Kidney capillary endothelial cell (primary cell): ENCODE measurements around the gene OR2Z1.

Source experiments
- DNase-seq: peaks from one replicate; pipeline ENCODE4 v3.0.0-alpha.2; 2018; ENCODE audit warnings: low spot score

Gene OR2Z1, protein sequence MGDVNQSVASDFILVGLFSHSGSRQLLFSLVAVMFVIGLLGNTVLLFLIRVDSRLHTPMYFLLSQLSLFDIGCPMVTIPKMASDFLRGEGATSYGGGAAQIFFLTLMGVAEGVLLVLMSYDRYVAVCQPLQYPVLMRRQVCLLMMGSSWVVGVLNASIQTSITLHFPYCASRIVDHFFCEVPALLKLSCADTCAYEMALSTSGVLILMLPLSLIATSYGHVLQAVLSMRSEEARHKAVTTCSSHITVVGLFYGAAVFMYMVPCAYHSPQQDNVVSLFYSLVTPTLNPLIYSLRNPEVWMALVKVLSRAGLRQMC

DNA sequence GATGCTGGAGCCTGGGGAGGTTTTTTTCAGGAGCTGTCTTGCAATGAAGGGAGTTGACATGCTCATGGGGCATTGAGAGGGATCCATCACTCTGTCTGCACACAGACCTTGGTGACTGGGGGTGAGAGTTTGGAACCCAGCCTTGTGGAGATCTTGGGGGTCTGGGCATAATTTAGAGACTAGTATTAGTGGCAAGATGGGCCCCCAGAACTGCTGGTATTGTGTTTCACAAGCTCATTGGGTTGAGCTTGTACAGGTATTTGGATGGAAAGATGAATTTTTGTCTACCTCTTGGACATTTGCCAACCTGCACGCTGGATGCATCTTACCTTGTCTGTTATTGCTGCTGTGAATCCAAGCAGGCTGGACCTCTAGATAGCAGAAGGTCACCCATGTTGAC, at the start of gene OR2Z1:
OR2Z1 (plus strand) TSS at position 301 of the 400 bp plus-strand sequence. CDS start 9,395 bp downstream, outside the sequence.
- no peak for DNase-seq

DNA sequence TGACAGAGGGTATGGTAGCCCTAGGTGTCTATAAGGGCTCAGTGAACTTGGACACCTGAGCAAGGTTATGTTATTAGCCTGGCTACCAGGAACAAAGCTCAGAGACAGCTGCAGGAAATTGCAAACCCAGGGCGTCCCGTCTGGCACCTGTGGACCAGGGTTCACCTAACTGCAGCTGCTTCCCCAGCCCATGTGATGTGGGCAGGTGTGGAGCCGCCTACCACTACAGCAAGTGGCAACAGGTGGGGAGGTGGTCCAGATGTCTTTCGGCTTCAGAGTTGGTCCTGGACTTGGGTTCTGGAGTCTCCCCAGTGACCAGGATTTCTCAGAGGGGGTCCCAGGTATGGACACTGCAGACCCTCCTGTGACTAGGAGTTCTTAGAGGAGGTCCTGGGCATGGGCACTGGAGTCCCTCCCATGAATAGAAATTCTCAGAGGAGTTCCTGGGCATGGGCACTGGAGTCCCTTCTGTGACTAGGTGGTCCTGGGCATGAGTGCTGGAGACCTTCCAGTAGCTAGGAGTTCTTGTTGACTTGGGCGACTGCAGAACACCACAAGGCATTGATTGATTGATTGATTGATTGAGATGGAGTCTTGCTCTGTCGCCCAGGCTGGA, 48.0 kb upstream of the OR2Z1 start:
- no peak for DNase-seq

DNA sequence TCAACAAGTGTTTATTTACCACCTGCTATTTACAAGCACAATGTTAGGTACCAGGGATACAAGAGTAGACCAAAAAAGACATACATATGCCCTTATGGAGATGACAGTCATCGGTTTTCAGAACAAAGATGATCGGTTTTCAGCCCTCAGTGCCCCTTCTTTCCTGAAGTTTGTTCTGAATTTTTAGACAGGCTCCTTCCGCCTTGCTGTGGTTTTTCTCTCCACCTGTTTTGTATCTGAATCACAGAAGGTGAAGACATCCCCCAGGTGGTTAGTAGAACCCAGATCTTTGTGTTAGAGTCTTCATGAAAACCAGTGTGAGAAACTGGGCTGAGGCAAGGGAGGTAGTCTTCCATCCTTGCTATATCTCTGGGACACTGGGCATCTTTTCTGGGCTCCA, 46.4 kb upstream of the OR2Z1 start:
- no peak for DNase-seq

DNA sequence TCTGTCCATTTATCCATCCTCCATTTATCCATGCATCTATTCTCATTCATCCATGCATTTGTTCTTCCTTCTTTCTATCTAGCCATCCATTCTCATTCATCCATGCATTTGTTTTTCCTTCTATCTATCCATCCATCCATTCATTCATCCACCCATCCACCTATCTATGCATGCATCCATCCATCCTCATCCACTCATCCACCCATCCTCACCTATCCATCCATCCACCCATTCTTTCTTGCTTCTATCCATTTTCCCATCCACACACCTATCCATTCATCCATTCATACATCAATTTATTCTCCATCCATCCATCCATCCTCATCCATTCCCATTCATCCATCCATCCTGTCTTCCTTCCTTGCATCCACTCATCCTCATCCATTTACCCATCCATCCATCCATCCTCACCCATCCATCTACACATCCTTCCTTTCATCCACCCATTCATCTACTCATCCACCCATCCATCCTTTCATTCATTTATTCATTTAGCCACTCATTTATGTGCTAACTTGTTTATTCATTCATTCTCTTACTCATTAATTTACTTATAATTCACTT, 43.1 kb upstream of the OR2Z1 start:
- DNase-seq, result no peak

DNA sequence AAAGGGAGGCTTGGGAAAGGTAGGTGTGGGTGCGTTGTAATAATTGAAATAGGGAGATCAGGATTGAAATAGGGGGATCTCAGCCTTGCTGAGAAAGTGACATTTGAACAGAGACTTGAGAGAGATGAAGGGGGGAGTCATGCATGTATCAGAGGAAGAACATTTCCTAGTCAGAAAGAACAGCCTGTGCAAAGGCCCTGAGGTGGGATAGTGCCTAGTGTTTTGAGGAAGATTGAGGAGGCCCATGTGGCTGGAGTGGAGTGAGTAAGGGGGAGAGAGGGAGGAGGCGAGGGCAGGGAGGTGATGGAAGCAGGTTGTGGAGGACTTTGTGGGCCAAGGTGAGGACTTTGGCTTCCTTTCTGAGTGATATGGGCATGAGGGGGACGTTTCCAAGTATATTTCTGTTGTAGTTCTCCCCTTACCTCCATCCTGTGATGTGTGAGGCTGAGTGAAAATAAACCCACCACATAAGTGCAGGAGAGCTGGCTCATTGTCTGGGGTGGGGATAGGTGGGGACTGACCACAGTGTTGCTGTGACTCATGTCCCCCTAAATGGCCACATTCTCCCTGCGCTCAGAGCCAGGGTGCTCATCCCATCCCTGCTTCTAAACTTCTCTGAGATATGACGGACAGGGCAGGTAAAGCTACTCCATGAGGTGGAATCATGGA, 40.6 kb upstream of the OR2Z1 start:
- no peak for DNase-seq

DNA sequence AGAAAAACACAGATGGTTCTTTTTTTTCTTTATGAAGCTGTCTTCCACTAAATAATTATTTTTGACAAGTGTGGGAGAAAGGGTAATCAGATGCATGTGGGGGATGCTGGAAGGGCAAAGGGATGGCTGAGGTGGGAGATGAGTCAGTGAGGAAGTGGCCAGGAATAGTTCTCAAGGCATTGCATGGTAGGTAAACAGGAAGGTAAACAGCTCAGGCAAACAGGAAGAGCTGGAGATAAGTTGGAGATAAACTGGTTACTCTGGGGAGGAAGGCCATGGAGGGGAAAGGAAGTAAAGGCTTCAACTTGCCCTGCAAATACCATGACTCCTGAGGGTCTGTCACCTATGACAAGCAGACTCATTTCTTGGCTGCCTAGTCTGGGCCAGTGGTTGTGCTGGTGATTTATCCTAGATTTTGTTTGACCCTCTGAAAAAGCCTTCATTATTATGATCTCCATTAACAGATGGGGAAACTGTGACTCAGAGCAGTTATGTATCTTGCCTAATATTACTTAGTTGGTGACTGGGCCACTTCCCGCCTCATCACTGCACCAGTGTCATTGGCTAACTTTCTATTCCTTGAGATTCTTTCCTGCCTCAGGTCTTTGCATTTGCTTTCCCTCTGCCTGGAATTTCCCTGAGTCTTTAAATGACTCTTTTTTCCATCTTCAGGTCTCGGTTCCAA, 39.9 kb upstream of the OR2Z1 start:
- DNase-seq, result peak; percentile 97

DNA sequence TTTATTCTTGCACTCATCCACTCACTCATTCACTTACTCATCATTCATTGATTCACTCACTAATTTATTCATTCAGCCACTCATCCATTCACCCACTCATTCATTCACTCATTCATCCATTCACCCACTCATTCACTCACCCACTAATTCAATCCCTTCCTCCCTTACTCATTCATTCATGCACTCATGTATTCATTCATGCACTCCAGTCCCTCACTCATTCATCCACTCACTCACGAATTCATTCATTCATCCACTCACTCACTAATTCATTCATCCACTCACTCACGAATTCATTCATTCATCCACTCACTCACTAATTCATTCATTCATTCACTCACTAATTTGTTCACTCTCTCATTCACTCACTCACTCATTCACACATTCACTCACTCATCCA, 39.0 kb upstream of the OR2Z1 start:
- no peak for DNase-seq

DNA sequence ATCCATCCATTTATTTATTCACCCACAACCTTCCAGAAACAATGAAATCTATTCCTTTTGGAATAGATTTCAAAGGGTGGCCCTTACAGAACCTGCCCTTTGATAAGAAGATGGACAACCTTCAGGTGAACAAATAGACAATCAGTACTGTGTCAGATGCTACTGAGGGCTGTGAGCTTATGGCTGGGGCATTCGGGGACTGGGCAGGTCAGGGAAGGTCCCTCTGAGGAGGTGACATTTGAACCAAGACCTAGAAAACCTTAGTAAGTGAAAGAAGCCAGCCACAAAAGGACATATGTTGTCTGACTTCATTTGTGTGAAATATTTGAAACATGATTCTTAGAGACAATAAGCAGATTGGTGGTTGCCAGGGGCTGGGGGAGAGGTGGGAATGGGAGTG, 38.5 kb upstream of the OR2Z1 start:
- no peak for DNase-seq

DNA sequence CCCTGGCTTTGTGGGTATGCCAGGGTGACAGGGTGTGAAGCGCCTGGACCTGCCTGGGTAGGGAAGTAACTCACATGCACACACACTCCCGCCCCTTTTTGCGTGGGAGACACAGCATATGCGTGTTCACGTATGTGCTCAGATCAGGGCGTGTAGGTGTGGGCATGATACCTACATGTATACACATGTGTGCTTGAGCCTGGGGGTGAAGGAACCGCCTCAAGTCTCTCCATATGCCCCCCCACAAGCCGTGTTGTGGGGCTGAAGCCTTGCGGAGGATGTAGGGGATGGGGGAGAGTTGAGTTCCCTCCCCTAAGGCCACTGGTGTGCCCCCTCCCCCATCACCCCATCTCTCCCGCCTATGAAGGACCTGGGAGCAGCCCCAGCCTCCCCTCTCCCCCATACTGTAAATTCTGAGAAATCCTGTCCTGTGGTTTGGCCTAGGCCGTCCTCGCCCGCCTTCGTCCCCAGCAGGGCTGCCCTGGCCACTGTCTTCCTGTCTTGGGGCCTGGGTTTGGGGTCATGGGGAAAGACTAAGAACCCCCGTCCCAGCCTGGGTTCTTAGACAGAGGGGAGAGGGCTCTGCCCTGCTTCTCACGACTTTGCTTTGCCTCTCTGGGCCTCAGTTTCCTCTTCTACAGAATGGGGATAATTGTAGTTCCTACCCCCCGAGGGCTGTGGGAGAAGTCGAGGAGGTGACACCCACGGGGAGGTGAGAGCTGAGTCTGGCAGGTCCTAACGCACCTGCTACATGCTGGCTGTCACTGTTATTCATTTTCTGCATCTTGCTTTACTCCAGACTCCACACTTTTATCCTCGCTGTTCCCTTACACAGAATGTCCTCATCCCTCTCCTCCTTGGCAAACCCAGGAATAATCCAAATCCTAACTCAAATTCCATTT, 37.2 kb upstream of the OR2Z1 start:
- DNase-seq, result no peak

DNA sequence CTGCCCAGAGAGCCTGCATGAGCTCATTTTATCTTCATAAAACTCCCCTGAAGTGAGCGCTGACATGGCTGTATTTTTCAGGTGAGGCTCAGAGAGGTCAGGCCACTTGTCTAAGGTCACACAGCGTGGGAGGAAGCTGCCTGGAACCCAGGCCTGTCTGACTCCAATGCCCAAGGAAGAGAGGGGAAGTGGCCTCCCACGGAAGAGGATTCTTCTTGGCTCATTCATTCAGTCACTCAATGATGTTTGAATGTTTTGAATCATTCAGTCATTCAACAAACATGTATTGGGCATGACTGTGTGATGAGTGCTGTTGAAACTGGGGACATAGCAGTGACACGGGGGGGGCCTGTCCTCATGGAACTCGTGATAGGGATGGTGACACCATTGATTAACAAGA, 34.9 kb upstream of the OR2Z1 start:
- DNase-seq, result no peak

DNA sequence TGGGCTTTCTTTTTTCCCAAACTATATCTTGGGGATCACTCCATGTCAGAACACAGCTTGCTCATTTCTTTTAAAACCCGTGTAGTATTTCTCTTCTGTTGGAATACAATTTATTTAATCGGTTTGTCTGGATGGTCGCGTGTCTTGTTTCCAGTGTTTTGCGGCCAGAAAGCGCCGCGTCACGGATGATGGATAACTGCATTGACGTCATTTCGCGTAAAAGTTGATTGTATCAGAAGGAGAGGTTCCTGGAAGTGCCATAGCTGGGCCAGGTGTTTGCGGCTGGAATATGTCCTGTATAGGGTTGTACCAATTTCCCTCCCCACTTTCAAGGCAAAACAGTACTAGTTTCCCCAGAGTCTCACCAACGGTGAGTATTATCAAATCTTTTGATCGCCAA, 32.5 kb upstream of the OR2Z1 start:
- no peak for DNase-seq

DNA sequence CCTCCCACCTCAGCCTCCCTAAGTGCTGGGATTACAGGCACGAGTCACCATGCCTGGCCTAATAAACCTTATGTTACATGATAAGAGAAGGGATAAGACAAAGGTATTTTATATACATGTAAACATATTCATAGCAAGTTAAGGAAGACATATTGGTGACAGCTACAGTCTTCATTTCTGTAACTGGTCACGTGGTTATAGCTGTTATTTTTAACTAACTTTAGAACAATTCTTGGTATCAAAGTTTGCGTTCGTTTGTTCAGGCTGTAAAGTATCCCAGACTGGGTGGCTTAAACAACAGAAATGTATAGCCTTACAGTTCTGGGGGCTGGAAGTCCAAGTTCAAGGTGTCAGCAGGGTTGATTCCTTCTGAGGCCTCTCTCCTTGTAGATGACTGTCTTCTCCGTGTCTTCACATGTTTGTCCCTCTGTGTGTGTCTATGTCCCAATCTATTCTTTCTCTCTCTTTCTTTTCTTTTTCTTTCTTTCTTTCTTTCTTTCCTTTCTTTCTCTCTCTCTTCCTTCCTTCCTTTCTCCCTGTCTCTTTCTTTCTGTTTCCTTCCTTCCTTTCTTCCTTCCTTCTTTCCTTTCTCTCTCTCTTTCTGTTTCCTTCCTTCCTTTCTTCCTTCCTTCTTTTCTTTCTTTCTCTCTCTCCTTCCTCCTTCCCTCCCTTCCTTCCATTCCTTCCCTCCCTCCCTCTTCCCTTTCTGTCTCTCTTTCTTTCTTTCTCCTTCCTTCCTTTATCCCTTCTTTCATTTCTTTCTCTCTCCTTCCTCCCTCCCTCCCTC, 30.5 kb upstream of the OR2Z1 start:
- DNase-seq, result no peak

DNA sequence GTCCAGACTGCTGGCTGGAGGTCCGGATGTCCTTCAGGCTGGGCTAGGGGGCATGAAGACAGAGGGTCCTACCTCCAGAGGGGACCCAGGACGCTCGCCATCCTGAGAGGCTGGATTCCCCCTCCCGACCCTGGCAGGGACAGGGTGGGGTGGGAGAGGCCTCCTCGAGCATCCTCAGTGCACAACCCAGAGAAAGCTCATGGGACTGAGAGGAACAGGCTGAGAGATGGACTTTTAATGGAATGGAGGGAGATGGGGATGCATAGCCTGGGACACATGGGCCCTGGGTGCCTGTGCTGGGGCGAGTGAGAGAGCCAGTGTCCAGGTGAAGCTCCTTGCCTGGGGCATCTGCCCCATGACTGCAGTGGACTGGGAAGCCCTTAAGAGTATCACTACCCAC, 25.9 kb upstream of the OR2Z1 start:
- no peak for DNase-seq

DNA sequence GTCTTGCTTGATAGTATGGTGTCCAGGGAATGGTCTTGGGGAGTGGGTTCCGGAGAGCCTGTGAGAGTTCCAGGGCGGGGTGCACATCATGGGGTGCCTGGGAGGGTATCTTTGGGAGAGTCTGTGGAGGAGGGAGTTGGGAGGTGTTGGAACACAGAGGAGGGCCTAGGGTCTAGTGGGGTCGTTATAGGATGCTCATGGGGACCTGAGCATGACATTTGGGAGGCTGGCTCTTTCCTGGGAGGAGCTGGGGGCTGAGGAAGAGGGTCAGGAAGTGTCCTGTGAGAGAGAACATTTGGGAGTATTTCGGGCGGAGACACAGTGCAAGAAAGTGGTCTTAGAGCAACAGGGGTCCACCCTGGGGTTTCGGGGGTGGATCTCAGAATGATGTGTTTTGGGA, 25.5 kb upstream of the OR2Z1 start:
- DNase-seq, result no peak

DNA sequence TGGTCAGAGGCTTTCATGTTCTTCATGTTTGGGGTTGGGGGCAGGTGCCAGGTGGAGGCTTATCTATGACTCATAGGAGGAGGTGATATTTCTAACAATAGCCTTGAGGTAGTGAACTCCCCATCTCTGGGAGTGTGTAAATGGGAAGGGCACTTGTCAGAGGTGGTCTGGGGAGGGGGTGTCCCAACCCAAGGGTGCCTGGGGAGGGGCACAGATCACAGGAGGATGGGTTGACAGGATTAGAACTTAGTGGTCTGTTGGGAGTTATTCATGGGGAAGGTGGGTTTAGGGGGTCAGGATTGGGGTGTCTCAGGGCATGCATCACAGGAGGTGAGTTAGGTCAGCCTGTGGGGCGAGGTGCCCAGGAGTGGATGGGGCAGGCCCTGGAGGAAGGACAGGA, 24.4 kb upstream of the OR2Z1 start:
- DNase-seq, result no peak

DNA sequence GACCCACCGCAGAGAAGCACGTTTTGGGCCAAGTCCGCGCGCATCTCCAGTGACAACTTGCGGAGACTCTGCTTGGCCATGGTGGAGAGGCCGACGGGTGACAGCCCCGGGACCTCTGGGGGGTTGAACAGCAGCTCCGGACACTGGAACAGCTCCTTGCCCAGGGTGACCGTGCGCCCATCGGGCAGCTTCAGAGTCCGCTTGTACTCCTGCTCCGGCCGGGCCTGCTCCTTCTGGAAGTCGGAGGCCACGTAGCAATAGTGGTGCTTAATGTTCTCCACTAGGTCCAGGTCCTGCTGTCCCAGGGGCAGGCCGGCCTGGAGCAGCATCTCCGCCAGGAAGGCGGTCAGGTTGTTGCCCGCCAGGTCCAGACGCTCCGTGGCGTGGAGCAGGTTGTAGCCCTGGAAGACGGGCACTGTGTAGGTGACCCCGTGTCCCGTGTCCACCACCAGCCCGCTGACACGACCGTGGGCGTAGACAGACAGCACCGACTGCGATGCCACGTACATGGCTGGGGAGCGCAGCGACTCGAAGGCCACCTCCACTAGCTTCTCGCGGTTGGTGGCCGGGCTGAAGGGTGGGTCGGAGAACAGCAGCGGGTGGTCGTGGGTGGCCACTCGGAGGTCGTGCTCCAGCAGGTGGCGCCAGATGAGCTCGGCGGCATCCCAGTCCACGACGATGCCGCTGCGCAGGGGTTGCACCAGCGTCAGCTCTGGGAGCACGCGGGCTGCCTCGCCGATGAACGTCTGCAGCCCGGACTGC, 23.6 kb upstream of the OR2Z1 start:
- DNase-seq, result no peak

DNA sequence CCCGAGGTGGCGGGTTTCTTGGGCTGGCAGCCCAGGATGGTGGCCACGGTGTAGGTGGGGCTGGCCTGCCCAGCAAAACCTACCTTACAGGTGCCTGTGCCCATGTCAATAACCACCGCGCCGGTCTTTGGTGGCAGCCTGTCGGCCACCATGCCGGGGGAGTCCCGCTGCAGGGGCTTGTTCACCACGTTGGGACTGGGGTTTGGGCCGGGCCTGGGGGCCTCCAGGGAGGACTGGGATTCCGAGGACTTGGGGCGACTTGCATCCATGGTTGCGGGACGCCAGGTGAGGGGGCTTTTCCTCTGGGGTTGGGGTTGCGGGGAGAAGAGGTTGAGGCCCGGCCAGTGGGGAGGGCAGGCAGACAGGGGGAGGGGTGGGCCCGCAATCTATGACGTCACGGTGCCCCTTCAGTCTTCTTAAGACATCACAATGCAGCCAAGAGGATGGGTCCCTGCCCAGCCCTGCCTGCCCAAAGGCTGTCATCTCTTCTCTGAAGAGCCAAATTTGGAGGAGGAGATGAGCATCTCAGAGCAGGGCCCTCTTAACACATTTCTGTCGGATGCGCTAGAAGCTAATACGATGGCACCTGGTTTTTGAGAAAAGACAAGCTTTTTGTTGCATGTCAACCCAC, 22.9 kb upstream of the OR2Z1 start, which contains the start of gene ACTL9:
ACTL9 (minus strand) TSS at position 363 of the 631 bp plus-strand sequence; CDS start at position 269, 94 bp downstream.
- DNase-seq, result no peak

DNA sequence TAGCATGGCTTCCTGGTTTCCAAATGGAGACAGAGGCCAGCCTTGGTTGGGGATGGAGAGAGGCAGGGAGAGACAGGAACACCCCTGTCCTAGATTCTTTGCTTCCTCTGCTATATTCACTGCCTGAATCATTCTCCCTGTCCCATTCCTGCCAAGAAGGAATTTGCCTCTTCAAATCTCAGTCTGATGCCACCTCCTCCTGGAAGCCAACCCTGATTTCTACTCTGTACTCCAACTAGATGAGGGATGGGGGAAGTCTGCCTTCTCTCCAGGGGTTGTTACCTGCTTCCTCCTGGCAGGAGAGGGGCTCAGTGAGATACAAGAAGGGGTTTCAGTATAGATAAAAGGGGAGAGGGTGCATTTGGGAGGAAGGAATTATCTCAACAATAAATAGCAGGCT, 21.5 kb upstream of the OR2Z1 start:
- no peak for DNase-seq

DNA sequence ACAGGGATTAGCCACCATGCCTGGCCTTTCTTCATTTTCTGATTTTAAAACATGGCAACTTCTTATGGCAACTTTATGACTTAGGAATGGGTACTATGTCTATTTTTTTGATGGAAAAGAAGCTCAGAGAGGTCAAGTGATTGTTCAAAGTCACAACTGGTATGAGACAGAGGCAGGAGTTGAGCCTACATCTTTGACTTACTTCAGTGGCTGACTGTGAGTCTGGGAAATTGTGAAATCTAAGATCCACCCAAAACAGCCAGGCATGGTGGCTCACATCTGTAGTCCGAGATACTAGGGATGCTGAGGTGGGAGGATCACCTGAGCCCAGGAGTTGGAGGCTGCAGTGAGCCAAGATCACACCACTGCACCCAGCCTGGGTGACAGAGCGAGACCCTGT, 20.5 kb upstream of the OR2Z1 start:
- DNase-seq, result no peak
